Measurements from ENCODE around the gene FXYD5. TPM values are rescaled to one million over a fixed set of nuclear protein-coding genes. Genes with fewer than 3 reads are reported as not detected.
A peak's percentile ranks its signal among the peaks of the same experiment; 100 is the strongest.

The FXYD5 gene
- total RNA-seq, 1 experiment from 2014 or later, result 101 TPM

DNA sequence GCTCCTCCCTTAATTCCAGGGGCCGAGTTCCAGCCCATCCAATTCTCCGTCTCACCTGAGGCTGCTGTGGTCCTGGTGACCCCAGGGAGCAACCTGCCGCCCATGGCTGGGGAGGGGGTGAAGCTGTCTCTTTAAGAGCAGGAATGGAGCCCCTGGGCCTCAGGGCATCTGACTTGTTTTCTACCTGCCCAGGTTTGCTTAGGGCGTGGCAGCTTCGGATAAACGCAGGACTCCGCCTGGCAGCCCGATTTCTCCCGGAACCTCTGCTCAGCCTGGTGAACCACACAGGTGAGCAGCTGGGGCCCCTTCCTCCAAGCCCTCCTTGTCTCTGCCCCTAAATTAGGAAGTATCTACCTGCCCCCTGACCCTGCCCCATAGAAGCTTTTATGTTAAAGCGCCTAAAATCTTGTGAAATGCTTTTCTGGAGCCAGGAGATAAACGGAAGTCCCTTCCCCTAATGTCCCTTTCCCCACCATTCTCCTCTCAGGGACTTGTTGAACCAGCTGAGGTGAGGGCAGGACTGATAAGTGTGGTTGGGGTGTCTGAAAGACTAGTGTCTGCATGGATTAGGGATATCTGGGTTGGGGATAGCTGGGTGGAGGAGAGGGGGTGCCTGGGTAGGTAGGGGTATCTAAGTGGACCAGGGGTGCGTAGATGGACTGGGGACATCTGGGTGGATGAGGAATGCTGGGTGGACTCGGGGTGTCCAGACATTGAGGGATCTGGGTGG, 38.3 kb upstream of the FXYD5 start:
- Histone ChIP-seq H3K27me3 (ENCODE audit: control insufficient read depth, insufficient read depth, low read length) (no peaks in the 10 kb centered on the region), H3K4me3 (ENCODE audit: insufficient read depth, low read depth, low read length) (no peak overlapping the region), H3K36me3 (replicated peaks; ENCODE audit: control insufficient read depth, insufficient read depth, low read length) (no peaks in the 10 kb centered on the region)
- peak; percentile 50 for DNase-seq

DNA sequence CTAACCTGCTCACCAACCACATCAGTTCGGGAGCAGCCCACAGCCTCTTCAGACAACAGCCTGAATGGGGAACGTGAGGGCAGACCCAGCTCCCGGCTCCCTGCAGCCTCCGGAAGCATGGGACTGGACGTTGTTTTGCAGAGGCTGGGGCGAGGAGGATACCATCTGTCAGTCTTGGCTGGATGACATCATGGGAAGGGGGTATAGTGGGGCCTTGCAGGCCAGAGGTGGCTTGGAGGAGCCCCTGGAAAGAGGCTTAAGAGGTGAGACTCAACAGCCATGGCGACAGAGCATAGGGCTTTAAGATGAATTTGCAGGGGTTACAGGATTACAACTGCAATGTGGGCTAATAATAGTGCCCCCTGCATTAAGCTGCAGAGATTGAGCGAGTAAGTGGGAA, 37.4 kb upstream of the FXYD5 start:
- DNase-seq, result no peak
- no peak overlapping the region for H3K4me3 ChIP-seq (ENCODE audit: insufficient read depth, low read depth, low read length)
- no peaks in the 10 kb centered on the region for H3K36me3 ChIP-seq (replicated peaks; ENCODE audit: control insufficient read depth, insufficient read depth, low read length)
- no peaks in the 10 kb centered on the region for H3K27me3 ChIP-seq (ENCODE audit: control insufficient read depth, insufficient read depth, low read length)

DNA sequence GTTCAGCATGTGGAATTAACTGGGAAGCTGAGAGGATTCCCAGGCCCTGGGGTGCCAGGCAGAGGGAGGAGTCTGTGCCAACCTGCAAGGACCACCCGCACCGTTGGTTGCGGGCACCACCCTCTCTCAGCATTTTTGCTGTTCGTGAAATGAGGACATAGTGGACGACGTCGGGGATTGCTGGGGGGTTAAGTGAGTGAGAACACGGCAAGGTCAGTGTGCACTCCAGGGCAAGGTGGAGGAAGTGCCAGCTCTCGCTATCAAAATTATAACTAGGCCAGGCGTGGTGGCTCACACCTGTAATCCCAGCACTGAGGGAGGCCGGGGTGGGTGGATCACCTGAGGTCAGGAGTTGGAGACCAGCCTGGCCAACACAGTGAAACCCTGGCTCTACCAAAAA, 36.7 kb upstream of the FXYD5 start:
- Histone ChIP-seq H3K4me3 (ENCODE audit: insufficient read depth, low read depth, low read length) (no peak overlapping the region), H3K36me3 (replicated peaks; ENCODE audit: control insufficient read depth, insufficient read depth, low read length) (no peaks in the 10 kb centered on the region), H3K27me3 (ENCODE audit: control insufficient read depth, insufficient read depth, low read length) (no peaks in the 10 kb centered on the region)
- DNase-seq, result no peak

DNA sequence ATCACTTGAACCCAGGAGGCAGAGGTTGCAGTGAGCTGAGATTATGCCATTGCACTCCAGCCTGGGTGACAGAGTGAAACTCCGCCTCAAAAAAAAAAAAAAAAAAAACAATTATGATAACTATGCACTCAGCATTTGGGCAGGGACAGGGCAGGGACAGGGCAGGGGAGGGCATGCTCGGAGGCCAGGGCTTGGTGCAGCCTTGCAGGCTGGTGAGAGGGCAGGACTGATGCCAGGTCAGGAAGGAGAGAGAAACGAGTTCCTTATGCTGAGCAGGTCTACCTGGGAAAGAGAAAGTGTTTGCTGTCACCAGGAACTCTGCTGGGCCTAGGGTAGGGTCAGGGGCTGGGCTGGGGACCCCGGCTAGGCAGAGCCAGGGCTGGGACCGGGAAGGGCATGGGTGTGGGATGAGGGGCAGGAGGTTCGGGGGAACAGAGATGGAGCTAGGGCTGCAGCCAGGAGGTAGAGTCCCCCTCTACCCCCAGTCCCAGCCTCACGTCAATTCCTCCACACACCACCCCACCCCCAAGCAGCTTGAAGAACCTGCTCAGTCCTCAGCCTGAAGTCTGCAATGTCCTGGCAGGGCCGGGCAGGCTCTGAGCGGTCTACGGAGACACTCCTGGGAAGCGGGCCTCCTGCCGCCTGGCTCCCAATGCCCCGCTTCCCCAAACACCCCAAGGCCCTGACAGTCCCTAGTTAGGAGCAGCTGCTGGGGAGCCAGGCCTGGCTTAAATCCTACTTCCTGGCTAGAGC, 36.1 kb upstream of the FXYD5 start:
- H3K27me3 ChIP-seq (ENCODE audit: control insufficient read depth, insufficient read depth, low read length), result no peaks in the 10 kb centered on the region
- peak; percentile 64 for DNase-seq
- no peak overlapping the region for H3K4me3 ChIP-seq (ENCODE audit: insufficient read depth, low read depth, low read length)
- no peaks in the 10 kb centered on the region for H3K36me3 ChIP-seq (replicated peaks; ENCODE audit: control insufficient read depth, insufficient read depth, low read length)

DNA sequence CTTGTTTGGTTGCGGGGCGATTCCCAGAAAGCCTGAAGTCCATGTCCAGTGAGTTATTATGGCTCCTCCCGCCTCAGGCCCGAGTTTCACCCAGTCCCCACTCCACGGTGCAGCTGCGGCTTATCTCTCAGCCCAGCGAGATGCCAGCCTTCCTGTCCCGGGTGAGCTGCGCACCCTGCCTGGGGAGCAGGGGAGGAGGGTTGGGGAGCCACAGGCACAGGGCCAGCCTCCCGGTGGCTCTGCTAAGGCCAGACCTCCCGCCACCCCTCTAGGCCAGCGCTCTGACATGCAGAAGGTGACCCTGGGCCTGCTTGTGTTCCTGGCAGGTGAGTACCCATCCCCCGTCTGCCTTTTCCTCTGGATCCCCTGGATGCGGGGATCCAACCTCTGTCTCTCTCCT, 35.4 kb upstream of the FXYD5 start:
- no peak overlapping the region for H3K4me3 ChIP-seq (ENCODE audit: insufficient read depth, low read depth, low read length)
- DNase-seq, result peak; percentile 74
- no peaks in the 10 kb centered on the region for H3K36me3 ChIP-seq (replicated peaks; ENCODE audit: control insufficient read depth, insufficient read depth, low read length)
- no peaks in the 10 kb centered on the region for H3K27me3 ChIP-seq (ENCODE audit: control insufficient read depth, insufficient read depth, low read length)

DNA sequence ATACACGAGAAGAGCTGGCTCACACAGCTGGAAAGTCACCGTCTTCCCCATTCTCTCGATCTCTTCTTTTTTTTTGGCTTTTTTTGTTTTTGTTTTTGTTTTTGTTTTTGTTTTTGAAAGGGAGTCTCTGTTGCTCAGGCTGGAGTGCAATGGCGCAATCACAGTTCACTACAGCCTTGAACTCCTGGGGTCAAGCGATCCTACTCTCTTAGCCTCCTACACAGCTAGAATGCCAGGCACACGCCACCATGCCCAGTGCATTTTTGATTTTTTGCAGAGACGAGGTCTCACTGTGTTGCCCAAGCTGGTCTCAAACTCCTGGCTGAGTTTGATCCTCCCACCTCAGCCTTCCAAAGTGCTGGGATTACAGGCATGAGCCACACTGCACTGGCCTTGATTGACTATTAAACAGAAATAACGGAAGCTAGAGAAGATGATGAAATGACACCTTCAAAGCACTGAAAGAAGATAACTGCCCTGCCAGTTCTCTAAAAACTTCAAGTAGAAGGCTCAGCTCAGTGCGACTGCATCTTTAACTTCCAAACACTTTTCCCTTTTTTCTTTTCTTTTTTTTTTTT, 34.9 kb upstream of the FXYD5 start:
- H3K4me3 ChIP-seq (ENCODE audit: insufficient read depth, low read depth, low read length), result no peak overlapping the region
- no peaks in the 10 kb centered on the region for H3K36me3 ChIP-seq (replicated peaks; ENCODE audit: control insufficient read depth, insufficient read depth, low read length)
- no peak for DNase-seq
- H3K27me3 ChIP-seq (ENCODE audit: control insufficient read depth, insufficient read depth, low read length), result no peaks in the 10 kb centered on the region

DNA sequence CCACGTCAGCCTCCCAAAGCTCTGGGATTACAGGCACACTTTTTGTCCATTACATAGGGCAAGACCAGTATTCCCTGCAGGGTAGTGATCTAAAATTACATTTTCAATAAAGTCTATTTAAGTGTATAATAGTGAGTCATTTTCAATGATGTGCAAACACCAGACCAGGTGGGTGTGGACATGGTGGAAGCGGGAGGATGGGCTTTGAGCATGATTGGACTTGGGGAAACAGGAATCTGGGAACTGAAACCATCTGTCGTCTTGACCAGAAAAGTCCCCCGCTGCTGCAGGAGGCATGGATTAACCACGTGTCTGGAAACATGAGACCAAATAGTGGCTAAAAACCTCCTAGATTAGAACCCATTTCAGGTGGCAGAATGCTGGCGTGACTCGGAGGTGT, 34.0 kb upstream of the FXYD5 start:
- H3K27me3 ChIP-seq (ENCODE audit: control insufficient read depth, insufficient read depth, low read length), result no peaks in the 10 kb centered on the region
- no peak for DNase-seq
- no peak overlapping the region for H3K4me3 ChIP-seq (ENCODE audit: insufficient read depth, low read depth, low read length)
- no peaks in the 10 kb centered on the region for H3K36me3 ChIP-seq (replicated peaks; ENCODE audit: control insufficient read depth, insufficient read depth, low read length)

DNA sequence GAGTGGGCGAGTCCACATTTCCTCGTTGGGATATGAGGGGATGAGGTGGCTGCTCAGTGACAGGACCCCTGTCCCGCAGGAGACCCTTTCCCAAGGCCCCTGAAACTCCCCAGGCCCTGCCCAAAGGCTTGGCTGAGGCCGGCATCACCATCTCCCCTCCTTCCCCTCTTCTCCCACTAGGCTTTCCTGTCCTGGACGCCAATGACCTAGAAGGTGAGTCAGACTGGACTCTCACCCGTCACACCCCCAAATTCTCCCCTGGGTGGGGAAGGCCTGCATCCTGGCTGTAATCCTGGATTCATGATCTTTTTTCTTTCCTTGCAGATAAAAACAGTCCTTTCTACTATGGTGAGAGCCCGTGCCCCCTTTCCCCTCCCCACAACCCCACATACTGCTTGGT, 33.6 kb upstream of the FXYD5 start:
- no peak for DNase-seq
- H3K27me3 ChIP-seq (ENCODE audit: control insufficient read depth, insufficient read depth, low read length), result no peaks in the 10 kb centered on the region
- H3K36me3 ChIP-seq (replicated peaks; ENCODE audit: control insufficient read depth, insufficient read depth, low read length), result no peaks in the 10 kb centered on the region
- H3K4me3 ChIP-seq (ENCODE audit: insufficient read depth, low read depth, low read length), result no peak overlapping the region

DNA sequence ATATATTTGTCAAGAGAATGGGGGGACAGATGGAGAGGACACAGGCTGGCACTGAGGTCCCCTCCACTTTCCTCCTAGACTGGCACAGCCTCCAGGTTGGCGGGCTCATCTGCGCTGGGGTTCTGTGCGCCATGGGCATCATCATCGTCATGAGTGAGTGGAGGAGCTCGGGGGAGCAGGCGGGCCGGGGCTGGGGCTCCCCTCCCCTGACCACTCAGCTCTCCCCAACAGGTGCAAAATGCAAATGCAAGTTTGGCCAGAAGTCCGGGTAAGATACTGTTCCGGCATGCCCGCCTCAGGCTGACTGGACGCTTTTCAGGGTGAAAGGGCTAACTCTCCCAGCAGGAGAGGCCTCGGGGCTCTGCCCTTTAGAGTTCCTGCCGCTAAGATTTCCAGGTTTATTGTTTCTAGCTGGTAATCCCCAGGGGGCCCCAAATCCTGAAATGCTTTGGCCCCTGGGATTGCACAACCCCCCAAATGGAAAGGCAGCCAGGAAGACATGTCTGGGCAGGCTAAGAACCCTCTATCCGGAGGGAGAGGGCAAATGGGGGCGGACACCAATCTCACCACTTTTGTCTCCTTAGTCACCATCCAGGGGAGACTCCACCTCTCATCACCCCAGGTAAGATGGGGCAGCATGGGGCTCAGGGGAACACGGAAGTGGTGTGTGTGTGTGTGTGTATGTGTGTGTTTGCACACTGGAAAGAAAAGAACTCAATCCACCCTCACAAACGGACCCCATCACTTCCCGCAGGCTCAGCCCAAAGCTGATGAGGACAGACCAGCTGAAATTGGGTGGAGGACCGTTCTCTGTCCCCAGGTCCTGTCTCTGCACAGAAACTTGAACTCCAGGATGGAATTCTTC, 31.6 kb upstream of the FXYD5 start:
- H3K4me3 ChIP-seq (ENCODE audit: insufficient read depth, low read depth, low read length), result no peak overlapping the region
- DNase-seq, result peak; percentile 75
- H3K27me3 ChIP-seq (ENCODE audit: control insufficient read depth, insufficient read depth, low read length), result no peaks in the 10 kb centered on the region
- H3K36me3 ChIP-seq (replicated peaks; ENCODE audit: control insufficient read depth, insufficient read depth, low read length), result no peaks in the 10 kb centered on the region

DNA sequence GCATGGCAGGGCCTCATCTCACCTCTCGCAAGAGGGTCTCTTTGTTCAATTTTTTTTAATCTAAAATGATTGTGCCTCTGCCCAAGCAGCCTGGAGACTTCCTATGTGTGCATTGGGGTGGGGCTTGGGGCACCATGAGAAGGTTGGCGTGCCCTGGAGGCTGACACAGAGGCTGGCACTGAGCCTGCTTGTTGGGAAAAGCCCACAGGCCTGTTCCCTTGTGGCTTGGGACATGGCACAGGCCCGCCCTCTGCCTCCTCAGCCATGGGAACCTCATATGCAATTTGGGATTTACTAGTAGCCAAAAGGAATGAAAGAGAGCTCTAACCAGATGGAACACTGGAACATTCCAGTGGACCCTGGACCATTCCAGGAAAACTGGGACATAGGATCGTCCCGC, 31.0 kb upstream of the FXYD5 start:
- Histone ChIP-seq H3K27me3 (ENCODE audit: control insufficient read depth, insufficient read depth, low read length) (no peaks in the 10 kb centered on the region), H3K36me3 (replicated peaks; ENCODE audit: control insufficient read depth, insufficient read depth, low read length) (no peaks in the 10 kb centered on the region), H3K4me3 (ENCODE audit: insufficient read depth, low read depth, low read length) (no peak overlapping the region)
- DNase-seq, result no peak

DNA sequence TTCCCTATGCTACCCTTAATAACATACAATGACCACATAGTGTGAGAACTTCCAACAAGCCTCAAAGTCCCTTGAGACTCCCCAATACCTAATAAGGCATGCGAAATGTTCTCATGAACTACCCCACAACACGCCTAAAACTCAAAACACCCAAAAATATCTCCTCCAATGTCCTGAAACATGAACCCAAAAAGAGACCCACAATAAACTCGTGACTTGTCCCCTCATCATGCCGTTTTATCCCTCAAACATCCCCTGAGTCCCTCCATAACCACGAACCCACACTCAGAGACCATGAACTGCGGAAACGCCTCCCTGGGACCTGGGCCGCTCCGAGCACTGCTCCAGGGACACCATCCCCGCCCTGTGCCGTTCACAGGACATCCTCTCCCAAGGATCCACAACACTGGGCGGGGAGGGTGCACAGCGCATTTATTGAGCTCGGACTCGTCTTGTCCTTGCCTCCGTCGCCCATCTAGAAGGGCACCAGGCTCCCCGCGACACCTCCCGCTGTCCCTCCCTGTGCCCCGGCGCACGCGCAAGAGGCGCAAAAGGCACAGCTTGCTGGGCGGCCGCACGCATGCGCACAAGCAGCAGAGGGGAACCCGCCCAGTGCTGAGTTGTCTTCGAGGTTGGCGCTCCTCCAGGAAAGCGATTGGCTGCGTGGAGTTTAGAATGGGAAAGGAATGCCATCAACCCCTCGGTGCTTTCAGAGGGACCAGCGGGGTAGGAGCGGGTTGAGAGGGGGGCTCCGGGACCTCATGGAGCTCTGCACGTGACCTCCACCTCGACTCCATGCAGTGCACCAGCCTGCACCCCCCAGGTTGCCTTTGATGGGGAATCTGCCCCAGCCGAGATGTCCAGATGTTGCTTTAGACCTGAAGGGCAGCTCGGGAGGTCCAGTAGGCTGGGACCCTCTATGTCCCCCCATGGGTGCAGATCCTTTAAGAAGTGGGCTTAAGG, 30.2 kb upstream of the FXYD5 start:
- DNase-seq, result no peak
- no peaks in the 10 kb centered on the region for H3K27me3 ChIP-seq (ENCODE audit: control insufficient read depth, insufficient read depth, low read length)
- peak overlapping the region; percentile 17; the same call in 1 of the 2 replicates for H3K4me3 ChIP-seq (ENCODE audit: insufficient read depth, low read depth, low read length)
- H3K36me3 ChIP-seq (replicated peaks; ENCODE audit: control insufficient read depth, insufficient read depth, low read length), result no peaks in the 10 kb centered on the region

DNA sequence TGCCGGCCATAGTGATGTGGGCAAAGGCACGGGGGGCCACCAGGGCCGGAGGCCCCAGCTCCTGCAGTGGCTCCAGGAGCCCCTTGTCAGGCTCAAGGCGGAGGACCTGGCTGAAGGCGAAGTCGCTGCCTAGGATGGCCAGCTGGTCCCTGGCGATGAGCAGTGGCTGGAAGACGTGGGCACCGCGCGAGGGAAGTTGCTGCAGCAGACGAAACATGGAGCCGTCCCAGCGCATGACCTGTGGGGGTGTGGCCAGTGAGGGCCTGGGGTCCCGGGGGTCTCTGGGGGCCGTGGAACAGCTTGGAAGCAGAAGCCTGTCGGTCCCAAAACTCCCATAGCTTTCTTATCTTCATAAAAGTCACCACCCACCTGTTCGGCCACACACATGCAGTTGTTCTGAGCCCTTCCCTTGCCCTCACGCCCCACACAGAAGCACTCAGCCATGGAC, 29.2 kb upstream of the FXYD5 start:
- DNase-seq, result no peak
- Histone ChIP-seq H3K36me3 (replicated peaks; ENCODE audit: control insufficient read depth, insufficient read depth, low read length) (no peaks in the 10 kb centered on the region), H3K4me3 (ENCODE audit: insufficient read depth, low read depth, low read length) (no peak overlapping the region), H3K27me3 (ENCODE audit: control insufficient read depth, insufficient read depth, low read length) (no peaks in the 10 kb centered on the region)

DNA sequence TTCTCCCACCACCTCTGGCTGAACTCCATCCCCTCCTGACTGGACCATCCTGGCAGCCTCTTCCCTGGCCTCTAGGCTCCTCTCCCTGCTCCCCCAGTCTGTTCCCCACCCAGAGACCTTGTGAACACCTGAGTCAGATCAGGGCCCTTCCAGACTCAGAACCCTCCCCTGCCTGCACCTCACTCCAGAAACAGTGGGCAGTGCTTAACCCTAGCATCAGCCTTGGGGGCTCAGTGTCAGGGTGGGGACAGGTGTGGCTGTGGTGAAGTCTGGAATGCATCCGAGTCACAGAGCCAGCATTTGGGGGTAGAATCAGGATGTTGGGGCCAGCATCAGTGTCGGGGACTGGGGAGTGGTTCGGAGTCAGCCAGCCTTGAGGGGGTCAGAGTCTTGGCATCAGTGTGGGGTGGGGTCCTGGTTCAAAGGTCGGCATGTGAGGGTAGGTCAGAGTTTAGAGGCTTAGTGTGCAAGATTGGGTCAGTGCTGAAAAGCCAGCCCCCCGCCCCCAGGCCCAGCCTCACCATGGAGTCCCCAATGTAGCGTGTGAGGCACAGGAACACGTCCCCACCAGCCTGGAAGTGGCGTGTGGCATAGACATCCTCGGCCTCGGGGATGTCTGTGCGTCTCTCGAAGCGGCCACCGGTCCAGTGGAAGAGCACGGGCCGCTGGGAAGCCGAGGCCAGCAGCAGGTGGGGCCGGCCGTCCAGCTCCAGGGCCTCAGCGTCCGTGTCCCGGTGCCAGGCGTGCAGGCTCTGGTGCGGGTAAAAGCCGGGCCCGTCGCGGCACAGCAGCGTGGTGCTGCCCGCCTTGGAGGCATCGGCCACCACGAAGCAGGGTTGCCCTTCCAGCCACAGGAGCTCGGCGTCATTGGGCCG, 28.5 kb upstream of the FXYD5 start:
- DNase-seq, result no peak
- Histone ChIP-seq H3K4me3 (ENCODE audit: insufficient read depth, low read depth, low read length) (no peak overlapping the region), H3K27me3 (ENCODE audit: control insufficient read depth, insufficient read depth, low read length) (no peaks in the 10 kb centered on the region), H3K36me3 (replicated peaks; ENCODE audit: control insufficient read depth, insufficient read depth, low read length) (no peaks in the 10 kb centered on the region)

All from H7 (cell line).